Right lobe of liver (tissue), 6 donors: ENCODE data around the gene SH3D21. TPM values are rescaled to one million over a fixed set of nuclear protein-coding genes. Genes with fewer than 3 reads are reported as not detected.
A peak's percentile ranks its signal among the peaks of the same experiment; 100 is the strongest.

ENCODE experiments used
- ATAC-seq, 4 donors: fragments of 200-7000 bp; cut with Tn5 transposase; one replicate each; pipeline ENCODE4 v1.9.1; 2020; ENCODE audit warnings: mild to moderate bottlenecking in 4 of 4, moderate library complexity in 4 of 4
- DNase-seq, 3 donors: peaks; one replicate each; pipeline ENCODE4 v3.0.0-alpha.2; 2020
- H3K27ac ChIP-seq, 3 donors: fragments of 200-600 bp; one replicate each; pipeline ENCODE4 v1.8.0; 2022
- H3K27me3 ChIP-seq, 2 donors: fragments of 200-600 bp; one replicate each; pipeline ENCODE4 v1.8.0; 2022
- H3K36me3 ChIP-seq, 4 donors: fragments of 200-600 bp; sonication (generic) in 1 of 4; one replicate each; pipeline versions ENCODE4 v1.5.1 to v1.8.0; 2017 to 2022; ENCODE audit warnings: control low read depth in 1 of 4
- H3K4me1 ChIP-seq, 4 donors: fragments of 200-600 bp; sonication (generic) in 1 of 4; one replicate each; pipeline versions ENCODE4 v1.5.1 to v1.8.0; 2017 to 2022; ENCODE audit warnings: control low read depth in 1 of 4
- H3K4me3 ChIP-seq, 3 donors: fragments of 200-600 bp; one replicate each; pipeline ENCODE4 v1.8.0; 2022
- H3K9me3 ChIP-seq, 4 donors: fragments of 200-600 bp; sonication (generic) in 1 of 4; one replicate each; pipeline versions ENCODE4 v1.5.1 to v1.8.0; 2017 to 2022; ENCODE audit warnings: control low read depth in 1 of 4
- CTCF ChIP-seq, 4 donors: fragments of 200-600 bp in 3 of 4; fragments of 450-650 bp in 1 of 4; IDR thresholded peaks; one replicate each; pipeline versions ENCODE4 v1.5.1 to v1.8.0; 2016 to 2022; ENCODE audit warnings: antibody characterized with exemption in 4 of 4, mild to moderate bottlenecking in 2 of 4
- POLR2A ChIP-seq: fragments of 450-650 bp; IDR thresholded peaks from one replicate; pipeline ENCODE4 v1.6.1; 2017; ENCODE audit warnings: antibody characterized with exemption, mild to moderate bottlenecking
- WGBS: methylation state at CpG from one replicate; pipeline ENCODE4 v1.1.6; 2018; ENCODE audit warnings: low coverage, low lambda C conversion rate; ENCODE audit not compliant: insufficient coverage; ENCODE audit errors: missing lambda C conversion rate; 5-methylcytosine and 5-hydroxymethylcytosine counted together
- intact Hi-C, 2 donors: fragments of 100-400 bp; cut with DNase I; formaldehyde crosslinking; loops; one replicate each; pipeline versions ENCODE4 v1.11.2 to v1.14.1; 2022
- total RNA-seq, 6 experiments: library from RNA; depleted of rRNA in 2 of 6; stranded (reverse); fragments of >200 nt in 2 of 6; fragmentation: NEBNext Ultra II Directional in 3 of 6; extraction: Animal tissue kit (Norgen Biotek cat#: 25700) in 3 of 6; gene quantifications; one replicate each; pipeline versions ENCODE4 v1.1.0 to v1.2.4, GENCODE V29; 2016 to 2023
- donor health status: DM: no; HTN: yes; CAD: no.
- donor health status: DM: no; HTN: no; CAD: no.
- donor health status: DM: no; HTN: no; CAD: no.
- donor health status: DM: no; HTN: yes; CAD: no.
- donor health status: DM: no; HTN: yes; CAD: no.

SH3D21 gene
- total RNA-seq, 6 experiments from 2014 or later, result 0.50 to 5.1 (median 1.2) TPM

- ATAC-seq (peak in 1 of 4 donors; percentile 19), DNase-seq (no peak)
- Histone ChIP-seq H3K4me3 (no peak overlapping the region), H3K27me3 (no peaks in the 10 kb centered on the region), H3K4me1 (no peaks in the 10 kb centered on the region), H3K36me3 (peaks cover 0 to 70% (median 18%) of the 10 kb centered on the region in 4 donors), H3K9me3 (no peaks in the 10 kb centered on the region), H3K27ac (no peak overlapping the region)
- WGBS, result 50% methylated on average over 4 of the region's 7 CpGs
- TF ChIP-seq POLR2A, result no peak
- TF ChIP-seq CTCF (IDR thresholded peaks at IDR 0.05), result no peak
- intact Hi-C loops, result loop anchor here in 1 of 2 donors (10.0 kb wide), 1 partner anchor 76 kb away; no protein-coding TSS in a partner anchor
Observed at GRCh38 chr1:36349241-36349671, 43.1 kb downstream of the SH3D21 start.

- Histone ChIP-seq H3K36me3 (peaks cover 0 to 75% (median 22%) of the 10 kb centered on the region in 4 donors), H3K4me3 (no peak overlapping the region), H3K9me3 (no peaks in the 10 kb centered on the region), H3K27ac (peak overlapping the region in 1 of 3 donors; percentile 29), H3K27me3 (no peaks in the 10 kb centered on the region), H3K4me1 (no peaks in the 10 kb centered on the region)
- WGBS, result 71% methylated on average over 1 of the region's 16 CpGs
- no peak for ATAC-seq
- DNase-seq, result no peak
- intact Hi-C loops, result loop anchor here in 1 of 2 donors (10.0 kb wide), 1 partner anchor 75 kb away; no protein-coding TSS in a partner anchor
- no peak for TF ChIP-seq POLR2A
- TF ChIP-seq CTCF (IDR thresholded peaks at IDR 0.05), result no peak
Observed at GRCh38 chr1:36349839-36350238, 43.7 kb downstream of the SH3D21 start.

- Histone ChIP-seq H3K27ac (peak overlapping the region in 1 of 3 donors; percentile 29), H3K4me3 (no peak overlapping the region), H3K27me3 (no peaks in the 10 kb centered on the region), H3K9me3 (no peaks in the 10 kb centered on the region), H3K36me3 (peaks cover 0 to 75% (median 28%) of the 10 kb centered on the region in 4 donors), H3K4me1 (no peaks in the 10 kb centered on the region)
- DNase-seq, result no peak
- no peak for TF ChIP-seq POLR2A
- no peak for TF ChIP-seq CTCF (IDR thresholded peaks at IDR 0.05)
- ATAC-seq, result peak; percentile 9 to 43 (median 29)
- 64% methylated on average over 4 of the region's 13 CpGs for WGBS
- intact Hi-C loops, result no loop called here
Observed at GRCh38 chr1:36350659-36351226, 44.6 kb downstream of the SH3D21 start.

- H3K4me1 ChIP-seq, result no peaks in the 10 kb centered on the region
- H3K27ac ChIP-seq, result peak overlapping the region in 1 of 3 donors; percentile 29
- 79% methylated on average over 6 of the region's 14 CpGs for WGBS
- H3K27me3 ChIP-seq, result no peaks in the 10 kb centered on the region
- H3K4me3 ChIP-seq, result no peak overlapping the region
- TF ChIP-seq CTCF (IDR thresholded peaks at IDR 0.05) (no peak), POLR2A (no peak)
- no peaks in the 10 kb centered on the region for H3K9me3 ChIP-seq
- H3K36me3 ChIP-seq, result peaks cover 0 to 72% (median 25%) of the 10 kb centered on the region in 4 donors
- DNase-seq, result no peak
- intact Hi-C loops, result no loop called here
- peak in 2 of 4 donors; percentile 10 to 12 for ATAC-seq
Observed at GRCh38 chr1:36351227-36351977, 45.2 kb downstream of the SH3D21 start.
